T47D (cell line): ENCODE measurements around the gene SMTNL1.

Experiments used
- DNase-seq, 2 experiments: peaks; one replicate each; pipeline versions ENCODE4 v3.0.0 to v3.0.0-alpha.2; 2011 to 2012; ENCODE audit warnings: low read depth in 1 of 2, low spot score in 1 of 2
- JUND ChIP-seq: IDR thresholded peaks from 2 replicates; pipeline ENCODE4 v1.6.1; 2012; ENCODE audit warnings: low read depth
- in situ Hi-C: cut with HindIII; loops from 2 replicates; pipeline ENCODE4 v1.10.0; 2016; ENCODE audit warnings: low sequenced_read_pairs, low pct_unique_long_range_greater_than_20kb

SMTNL1 gene

GRCh38 chr11:57542582-57542981 is 5.2 kb downstream of the SMTNL1 start:
- TF ChIP-seq JUND, result no peak
- no peak for DNase-seq
- in situ Hi-C loops, result no loop called here

GRCh38 chr11:57543593-57543992 is 6.2 kb downstream of the SMTNL1 start:
- peak; percentile 34 to 54 for DNase-seq
- in situ Hi-C loops, result no loop called here
- no peak for TF ChIP-seq JUND

- TF ChIP-seq JUND, result no peak
- DNase-seq, result no peak
- in situ Hi-C loops, result no loop called here
Measured at GRCh38 chr11:57544566-57544965, 7.2 kb downstream of the SMTNL1 start.

GRCh38 chr11:57545883-57546282 is 8.5 kb downstream of the SMTNL1 start:
- TF ChIP-seq JUND, result no peak
- in situ Hi-C loops, result no loop called here
- DNase-seq, result no peak

- in situ Hi-C loops, result no loop called here
- no peak for TF ChIP-seq JUND
- DNase-seq, result no peak
Measured at GRCh38 chr11:57546451-57546850, 9.1 kb downstream of the SMTNL1 start.

- DNase-seq, result peak in 1 of 2 experiments; percentile 29
- in situ Hi-C loops, result no loop called here
- no peak for TF ChIP-seq JUND
Measured at GRCh38 chr11:57546869-57547475, 9.6 kb downstream of the SMTNL1 start.

- in situ Hi-C loops, result no loop called here
- no peak for TF ChIP-seq JUND
- no peak for DNase-seq
Measured at GRCh38 chr11:57547854-57548377, 10.5 kb downstream of the SMTNL1 start.

- no peak for DNase-seq
- in situ Hi-C loops, result no loop called here
Measured at GRCh38 chr11:57549983-57550382, 12.6 kb downstream of the SMTNL1 start.

GRCh38 chr11:57551941-57552340 is 14.5 kb downstream of the SMTNL1 start:
- in situ Hi-C loops, result no loop called here
- no peak for DNase-seq
- no peak for TF ChIP-seq JUND

More at GRCh38 chr11:57549983-57550382, 12.6 kb downstream of the SMTNL1 start:
- TF ChIP-seq JUND, result no peak

GRCh38 chr11:57552479-57552878 is 15.1 kb downstream of the SMTNL1 start:
- in situ Hi-C loops, result no loop called here
- TF ChIP-seq JUND, result no peak
- DNase-seq, result no peak

GRCh38 chr11:57555393-57555792 is 18.0 kb downstream of the SMTNL1 start:
- DNase-seq, result no peak
- TF ChIP-seq JUND, result no peak
- in situ Hi-C loops, result no loop called here

- TF ChIP-seq JUND, result no peak
- no peak for DNase-seq
- in situ Hi-C loops, result no loop called here
Measured at GRCh38 chr11:57556041-57556440, 18.6 kb downstream of the SMTNL1 start.

- in situ Hi-C loops, result no loop called here
- no peak for TF ChIP-seq JUND
- peak in 1 of 2 experiments; percentile 91 for DNase-seq
Measured at GRCh38 chr11:57560146-57560545, 22.8 kb downstream of the SMTNL1 start.

GRCh38 chr11:57562596-57562995 is 25.2 kb downstream of the SMTNL1 start:
- TF ChIP-seq JUND, result no peak
- in situ Hi-C loops, result no loop called here
- DNase-seq, result peak in 1 of 2 experiments; percentile 78
